Measurements from ENCODE around the gene PSEN1. TPM values are rescaled to one million over a fixed set of nuclear protein-coding genes. Genes with fewer than 3 reads are reported as not detected.

Gene PSEN1
- total RNA-seq, 4 donors from 2014 or later, result 46.5 to 90.9 (median 62.0) TPM

DNA sequence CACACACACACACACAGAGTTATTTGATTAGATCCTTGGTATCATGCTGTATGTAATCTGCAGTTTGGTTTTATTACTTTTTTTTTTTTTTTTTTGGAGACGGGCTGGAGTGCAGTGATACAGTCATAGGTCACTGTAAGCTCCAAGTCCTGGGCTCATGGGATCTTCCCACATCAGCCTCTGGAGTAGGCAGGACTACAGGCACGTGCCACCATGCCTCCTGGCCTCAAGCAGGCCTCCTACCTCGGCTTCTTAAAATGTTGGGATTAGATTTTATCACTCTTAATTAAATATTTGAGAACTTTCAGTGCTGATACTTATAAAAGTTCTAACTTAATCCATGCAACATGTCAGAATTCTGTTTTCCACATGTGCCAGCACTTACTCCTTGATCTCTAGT lies 31.3 kb upstream of the PSEN1 start:
- no peak for TF ChIP-seq POLR2A (IDR thresholded peaks at IDR 0.05)
- TF ChIP-seq EP300 (IDR thresholded peaks at IDR 0.05), result no peak
- no peak for TF ChIP-seq POLR2AphosphoS5 (IDR thresholded peaks at IDR 0.05)
- TF ChIP-seq CTCF (IDR thresholded peaks at IDR 0.05), result no peak
- Histone ChIP-seq H3K4me3 (no peak overlapping the region), H3K9me3 (no peaks in the 10 kb centered on the region), H3K27ac (no peak overlapping the region), H3K36me3 (peaks cover 92% of the 10 kb centered on the region), H3K27me3 (no peaks in the 10 kb centered on the region), H3K4me1 (no peaks in the 10 kb centered on the region)
- WGBS, result 88% methylated on average over 3 of the region's 3 CpGs
- no peak for DNase-seq (ENCODE audit: low spot score in 2 of 2)

GRCh38 chr14:73105727-73106126 lies 30.6 kb upstream of the PSEN1 start:
- H3K36me3 ChIP-seq, result peaks cover 92% of the 10 kb centered on the region

GRCh38 chr14:73116079-73116665 lies 20.1 kb upstream of the PSEN1 start:
- Histone ChIP-seq H3K4me3 (no peak overlapping the region), H3K9me3 (no peaks in the 10 kb centered on the region), H3K4me1 (no peaks in the 10 kb centered on the region), H3K36me3 (peaks cover 88% of the 10 kb centered on the region), H3K27ac (no peak overlapping the region), H3K27me3 (no peaks in the 10 kb centered on the region)
- WGBS, result 93% methylated on average over 6 of the region's 6 CpGs
- no peak for DNase-seq (ENCODE audit: low spot score in 2 of 2)
- TF ChIP-seq POLR2AphosphoS5 (IDR thresholded peaks at IDR 0.05) (no peak), EP300 (IDR thresholded peaks at IDR 0.05) (no peak), POLR2A (IDR thresholded peaks at IDR 0.05) (no peak), CTCF (IDR thresholded peaks at IDR 0.05) (no peak)

More at GRCh38 chr14:73105727-73106126, 30.6 kb upstream of the PSEN1 start:
- Histone ChIP-seq H3K27ac (no peak overlapping the region), H3K27me3 (no peaks in the 10 kb centered on the region), H3K4me3 (no peak overlapping the region), H3K9me3 (no peaks in the 10 kb centered on the region), H3K4me1 (no peaks in the 10 kb centered on the region)
- WGBS, result 94% methylated on average over 16 of the region's 16 CpGs
- no peak for DNase-seq (ENCODE audit: low spot score in 2 of 2)
- no peak for TF ChIP-seq EP300 (IDR thresholded peaks at IDR 0.05)
- TF ChIP-seq CTCF (IDR thresholded peaks at IDR 0.05), result no peak
- TF ChIP-seq POLR2AphosphoS5 (IDR thresholded peaks at IDR 0.05), result no peak
- no peak for TF ChIP-seq POLR2A (IDR thresholded peaks at IDR 0.05)

- no peak for DNase-seq (ENCODE audit: low spot score in 2 of 2)
- Histone ChIP-seq H3K4me1 (no peaks in the 10 kb centered on the region), H3K27ac (no peak overlapping the region), H3K27me3 (no peaks in the 10 kb centered on the region), H3K9me3 (no peaks in the 10 kb centered on the region), H3K4me3 (no peak overlapping the region), H3K36me3 (peaks cover 49% of the 10 kb centered on the region)
- TF ChIP-seq POLR2A (IDR thresholded peaks at IDR 0.05) (no peak), EP300 (IDR thresholded peaks at IDR 0.05) (no peak), CTCF (IDR thresholded peaks at IDR 0.05) (no peak), POLR2AphosphoS5 (IDR thresholded peaks at IDR 0.05) (no peak)
- 83% methylated on average over 6 of the region's 6 CpGs for WGBS
These were observed 12.0 kb upstream of the PSEN1 start for GRCh38 chr14:73124180-73124894.

GRCh38 chr14:73125169-73125588 lies 11.1 kb upstream of the PSEN1 start:
- H3K36me3 ChIP-seq, result peaks cover 42% of the 10 kb centered on the region

More at GRCh38 chr14:73125169-73125588, 11.1 kb upstream of the PSEN1 start:
- DNase-seq (ENCODE audit: low spot score in 2 of 2), result no peak
- WGBS, result 68% methylated on average over 5 of the region's 5 CpGs
- H3K4me3 ChIP-seq, result no peak overlapping the region
- H3K27ac ChIP-seq, result no peak overlapping the region
- no peaks in the 10 kb centered on the region for H3K9me3 ChIP-seq
- no peaks in the 10 kb centered on the region for H3K27me3 ChIP-seq
- TF ChIP-seq EP300 (IDR thresholded peaks at IDR 0.05), result no peak
- no peaks in the 10 kb centered on the region for H3K4me1 ChIP-seq

Data from suprapubic skin (tissue), 4 donors.